ENCODE results near the gene MICAL3.

Gene MICAL3

GRCh38 chr22:17864398-17865182 is 159.8 kb downstream of the MICAL3 start:
- no peak for DNase-seq

- no peak for DNase-seq
Measured at GRCh38 chr22:17862646-17863181, 161.6 kb downstream of the MICAL3 start.

DNA sequence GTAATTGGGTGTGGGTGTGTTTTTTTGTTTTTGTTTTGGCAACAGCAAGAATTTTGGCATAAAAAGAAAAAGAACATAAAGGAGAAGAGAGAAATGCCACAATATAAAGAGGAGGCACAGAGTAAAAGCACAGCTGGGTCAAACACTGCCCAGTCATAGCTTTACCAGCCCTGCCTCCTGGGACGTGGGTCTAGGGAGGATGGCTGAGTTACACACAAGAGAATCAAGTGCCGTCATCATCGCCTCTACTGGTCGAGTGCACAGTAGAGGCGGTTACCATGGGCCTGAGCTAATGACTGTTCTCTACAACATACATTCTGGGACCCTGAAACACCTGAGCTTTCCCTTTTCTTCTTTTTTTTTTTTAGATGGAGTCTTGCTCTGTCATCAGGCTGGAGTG is 162.5 kb downstream of the MICAL3 start:
- DNase-seq: no peak

DNA sequence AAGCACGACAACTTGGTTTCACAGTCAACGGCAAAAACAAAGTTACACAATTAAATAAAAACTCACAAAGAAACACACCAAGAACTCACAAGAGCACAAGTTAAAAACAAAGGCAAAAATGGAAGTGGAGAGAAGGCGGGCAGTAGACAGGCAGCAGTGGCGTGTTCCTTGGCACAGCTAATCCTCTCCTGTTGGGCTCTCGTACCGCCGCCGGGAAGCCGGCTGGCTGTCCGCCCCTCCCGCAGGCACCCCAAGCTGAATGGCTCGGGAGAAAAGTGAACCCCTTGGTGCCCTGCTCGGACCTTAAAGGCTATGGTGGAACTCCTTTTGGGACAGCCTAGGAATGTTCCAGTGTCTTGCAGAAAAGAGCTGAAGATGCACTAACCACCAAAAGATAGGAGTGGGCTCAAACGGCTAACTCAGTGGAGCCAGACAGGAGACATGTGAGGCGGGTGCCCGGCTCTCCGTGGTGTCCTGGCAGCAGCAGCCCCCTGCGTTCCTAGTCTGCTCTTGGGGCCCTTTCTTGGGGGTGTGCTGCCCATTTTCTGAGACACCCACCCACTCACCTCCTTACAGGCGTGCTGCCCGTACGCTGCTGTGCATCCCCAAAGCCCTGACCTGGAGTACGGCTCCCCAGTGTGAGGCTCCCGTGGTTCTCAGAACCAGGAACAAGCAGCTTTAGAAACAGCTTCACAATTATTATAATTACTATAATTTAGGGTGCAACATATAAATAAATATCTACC is 164.0 kb downstream of the MICAL3 start:
- DNase-seq: no peak

DNA sequence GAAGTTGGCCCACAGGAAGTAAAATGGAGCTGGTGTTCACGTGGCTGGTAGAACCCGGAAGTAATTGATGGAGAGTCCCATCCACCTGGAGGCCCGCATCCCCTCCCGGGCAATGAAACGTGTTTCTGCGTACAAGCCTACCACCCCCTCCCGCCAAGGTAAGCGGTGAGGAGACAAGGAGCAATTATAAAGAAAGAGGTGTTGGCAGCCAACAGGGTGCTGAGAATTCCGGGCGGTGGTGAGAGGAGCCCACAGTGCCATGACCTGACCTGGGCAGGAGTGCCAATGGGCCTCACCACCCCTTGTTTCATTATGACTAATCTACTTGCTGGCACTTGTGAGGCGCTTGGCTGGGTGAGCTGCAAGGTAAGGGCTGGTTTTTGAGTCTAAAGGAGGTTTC is 166.3 kb downstream of the MICAL3 start:
- DNase-seq: no peak

GRCh38 chr22:17855572-17856290 is 168.6 kb downstream of the MICAL3 start:
- DNase-seq: no peak

DNA sequence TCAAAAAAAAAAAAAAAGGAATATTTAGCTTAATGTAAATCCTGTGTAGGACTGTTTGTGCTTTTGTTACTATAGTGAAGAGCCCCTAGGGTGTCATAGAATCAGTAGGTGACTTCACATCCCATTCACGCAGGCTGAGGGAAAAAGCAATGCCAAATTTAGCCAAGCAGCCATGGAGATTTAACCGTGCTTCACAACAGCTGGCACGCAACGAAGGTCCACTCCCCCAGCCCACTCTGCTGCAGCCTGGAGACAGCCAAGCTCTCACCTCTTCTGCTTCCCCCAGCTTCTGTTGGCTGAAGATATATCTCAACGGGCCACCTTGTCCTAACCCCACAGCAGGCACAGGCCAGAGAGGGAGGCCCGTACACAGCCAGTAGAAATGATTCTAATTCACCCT is 171.3 kb downstream of the MICAL3 start:
- no peak for DNase-seq

GRCh38 chr22:17851759-17852158 is 172.6 kb downstream of the MICAL3 start:
- DNase-seq: no peak

DNA sequence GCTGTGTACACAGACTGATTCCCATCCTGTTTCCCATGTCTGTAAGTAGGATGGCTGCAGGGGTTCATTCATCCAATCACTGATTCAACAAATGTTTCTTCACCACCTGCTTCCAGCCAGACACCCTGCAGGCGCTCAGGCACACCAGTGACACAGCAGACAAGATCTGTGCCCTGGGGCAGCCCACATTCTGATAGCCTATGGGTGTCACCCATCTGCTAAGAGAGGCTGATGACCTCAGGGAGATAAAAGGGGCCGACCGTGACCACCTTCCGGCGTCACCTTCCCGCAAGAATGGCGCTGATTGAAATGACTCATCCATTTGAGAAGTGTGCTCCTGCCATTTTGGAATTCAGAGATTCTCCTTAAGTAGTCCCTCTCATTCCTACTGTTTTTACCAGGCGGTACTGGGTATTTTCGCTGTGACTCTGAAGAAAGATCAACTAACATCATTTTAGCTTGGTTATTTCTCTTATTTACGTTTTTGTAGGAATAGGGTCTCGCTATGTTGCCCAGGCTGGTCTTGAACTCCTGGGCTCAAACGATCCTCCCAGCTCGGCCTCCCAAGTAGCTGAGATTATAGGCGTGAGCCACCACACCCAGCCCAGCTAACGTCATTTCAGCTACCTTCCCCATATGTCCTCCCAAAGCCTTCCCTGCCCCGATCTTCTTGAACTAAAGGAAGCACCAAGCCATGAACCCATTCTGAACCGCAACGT is 176.8 kb downstream of the MICAL3 start:
- no peak for DNase-seq

- DNase-seq: no peak
Measured at GRCh38 chr22:17846326-17846992, 177.9 kb downstream of the MICAL3 start.

DNA sequence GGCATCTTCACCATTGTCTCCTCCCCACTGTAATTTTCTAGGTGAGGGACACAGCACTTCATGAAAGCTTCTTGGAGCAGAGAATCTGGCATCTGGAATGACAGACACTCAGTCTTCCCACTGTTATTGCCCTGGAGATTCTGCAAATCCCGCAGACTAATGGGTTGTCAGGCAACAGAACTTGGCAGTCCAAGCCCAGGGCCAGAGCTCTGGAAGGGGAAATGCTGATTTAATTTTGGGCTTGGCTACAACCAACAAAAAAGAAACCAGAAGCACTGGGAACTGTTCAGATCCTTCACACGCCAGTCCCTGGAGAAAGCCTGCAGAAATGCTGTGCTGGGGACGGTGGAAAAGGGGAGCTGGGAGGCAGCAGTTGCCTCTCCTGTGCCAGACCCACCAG is 178.6 kb downstream of the MICAL3 start:
- DNase-seq: no peak

DNA sequence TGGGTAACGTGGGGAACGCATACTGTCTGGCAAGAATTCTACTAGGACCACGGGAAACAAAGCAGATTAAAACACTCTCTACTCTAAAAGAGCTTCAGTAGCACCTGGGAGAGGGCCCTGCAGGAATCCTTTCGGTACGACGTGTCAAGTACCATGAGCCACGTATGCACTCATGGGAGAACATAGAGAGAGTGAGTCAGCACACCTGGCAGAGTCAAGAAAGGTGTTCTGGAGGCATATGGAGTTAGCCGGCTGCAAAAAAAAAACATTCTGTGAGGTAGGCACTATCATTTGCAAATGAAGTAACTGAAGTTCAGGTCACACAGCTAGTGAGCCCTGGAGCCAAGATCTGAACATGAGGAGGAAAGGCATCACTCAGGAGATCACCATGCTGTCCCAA is 179.0 kb downstream of the MICAL3 start:
- DNase-seq: no peak

DNA sequence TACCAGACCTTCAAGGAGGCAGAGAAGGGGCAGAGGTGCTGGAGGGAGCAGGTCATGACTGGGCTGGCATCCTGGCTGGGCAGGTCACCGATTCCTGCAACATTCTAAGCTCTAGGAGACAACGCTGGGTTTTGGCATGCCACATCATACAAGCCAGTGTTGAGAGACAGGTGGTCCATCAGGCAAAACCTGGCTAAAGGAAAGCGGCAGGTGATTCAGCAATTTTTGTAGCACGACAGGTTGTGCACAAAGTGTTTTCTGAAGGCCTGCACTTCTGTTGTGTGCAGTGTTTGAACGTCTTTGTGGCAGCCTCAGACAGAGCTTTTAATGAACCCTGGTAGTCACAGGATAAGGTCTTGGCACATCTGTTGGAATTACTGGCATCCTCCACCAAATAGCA is 180.2 kb downstream of the MICAL3 start:
- DNase-seq: no peak

DNA sequence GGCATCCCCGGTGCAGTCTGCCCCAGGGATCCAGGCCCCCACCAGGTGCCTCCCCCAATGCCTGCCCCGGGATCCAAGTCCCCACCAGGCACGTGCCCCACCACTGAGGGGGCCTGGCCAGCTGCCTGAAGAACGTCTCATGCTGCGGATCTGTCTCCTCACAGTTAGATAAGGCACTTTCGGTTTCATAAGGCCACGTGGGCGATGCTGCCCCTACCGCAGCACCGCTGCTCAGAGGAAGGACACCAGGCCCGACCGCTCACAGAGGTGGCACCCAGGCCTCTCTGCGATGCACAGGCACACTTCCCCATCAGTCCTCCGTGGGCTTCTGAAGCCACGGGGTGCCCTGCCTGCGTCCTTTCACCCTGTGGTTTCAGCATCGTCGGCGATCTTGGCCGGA is 182.0 kb downstream of the MICAL3 start:
- DNase-seq: peak; percentile 45

DNA sequence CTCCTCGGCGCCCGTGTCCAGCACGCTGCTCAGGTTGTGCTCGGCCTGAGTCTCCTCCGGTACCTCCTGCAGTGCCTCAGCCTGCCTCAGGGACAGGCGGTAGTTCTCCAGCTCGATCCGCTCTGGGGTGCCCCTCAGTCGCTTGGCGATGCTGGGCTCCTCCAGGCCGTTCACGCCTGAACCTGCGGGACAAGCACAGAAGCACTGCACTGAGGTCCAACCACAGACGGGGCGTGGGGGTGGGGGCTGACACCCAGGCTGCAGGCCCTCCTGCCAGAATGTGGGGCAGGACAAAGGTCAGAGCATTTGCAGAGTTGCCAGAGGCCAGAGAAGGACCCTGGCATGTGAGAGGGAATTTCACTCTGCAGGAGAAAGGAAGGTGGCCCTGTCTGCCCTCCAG is 182.5 kb downstream of the MICAL3 start:
- no peak for DNase-seq

- no peak for DNase-seq
Measured at GRCh38 chr22:17838180-17838865, 186.0 kb downstream of the MICAL3 start.

DNA sequence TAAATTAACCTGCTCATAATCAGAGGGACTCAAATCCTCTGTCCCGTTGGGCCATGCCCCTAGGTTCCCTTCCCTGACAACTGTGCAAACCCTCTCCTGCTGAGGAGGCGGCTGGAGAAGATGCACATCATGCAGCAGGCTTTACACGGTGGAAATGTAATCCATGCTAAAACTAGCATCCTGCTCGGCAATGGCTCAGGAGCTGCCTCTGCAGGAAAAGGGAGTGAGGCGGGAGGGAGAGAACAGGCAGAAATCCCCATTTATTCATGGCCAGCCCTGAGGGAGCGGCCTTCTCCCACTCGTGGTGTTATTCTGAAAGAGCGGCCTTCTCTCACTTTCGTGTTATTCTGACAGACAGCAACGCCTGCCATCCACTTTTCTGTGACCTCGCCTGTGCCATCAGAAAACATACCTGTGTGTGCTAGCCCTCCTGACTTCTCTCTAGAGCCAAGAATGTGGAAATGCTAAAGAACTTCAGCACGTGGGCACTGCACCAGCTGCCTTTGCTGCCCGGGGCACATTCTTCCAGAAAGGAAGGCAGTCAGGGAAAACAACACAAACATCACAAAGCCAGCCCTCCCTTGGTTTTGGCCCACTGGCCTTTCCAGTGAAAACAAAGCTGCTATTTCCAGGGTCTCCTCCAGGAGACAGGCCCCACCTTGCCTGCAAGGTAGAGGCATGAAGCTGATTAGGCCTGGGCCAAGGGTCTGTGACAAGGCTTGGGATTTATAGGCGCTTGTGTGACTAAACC is 187.2 kb downstream of the MICAL3 start:
- no peak for DNase-seq

DNA sequence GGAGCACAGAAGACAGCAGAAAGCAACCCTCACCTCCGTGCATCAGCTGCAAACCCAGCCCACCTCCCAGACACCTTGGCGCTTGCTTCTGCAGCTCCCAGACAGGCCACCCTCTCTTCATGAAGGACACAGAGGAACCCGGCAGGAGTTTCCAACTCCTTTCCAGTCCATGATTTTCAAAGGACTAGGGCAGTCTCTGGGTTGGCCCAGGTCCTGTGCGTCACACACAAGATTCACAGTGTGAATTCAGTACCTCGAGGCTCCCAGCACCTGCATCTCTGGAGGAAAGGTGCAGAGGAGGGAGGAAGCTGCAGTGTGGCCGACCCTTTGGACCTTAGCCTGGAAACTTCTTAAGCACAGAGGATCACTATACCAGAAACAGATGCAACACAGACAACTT is 189.1 kb downstream of the MICAL3 start:
- DNase-seq: no peak

DNA sequence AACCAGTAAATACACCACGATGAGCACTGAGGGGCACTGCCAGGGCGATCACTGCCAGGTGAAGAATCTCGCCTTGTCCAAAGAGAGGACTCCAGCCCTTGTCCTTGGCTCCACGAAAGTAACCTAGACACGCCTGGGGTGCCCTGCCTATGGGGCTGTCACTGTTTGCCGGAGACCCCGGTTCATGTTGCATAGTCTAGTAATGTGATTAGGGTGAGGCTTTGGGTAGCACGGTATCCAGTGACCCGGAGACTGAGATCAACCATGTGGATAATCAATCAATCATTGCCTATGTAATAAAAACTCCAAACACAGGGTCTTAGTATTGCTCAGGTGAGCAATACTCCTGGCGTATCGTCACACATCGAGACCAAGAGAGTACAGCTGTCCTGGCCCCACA is 190.9 kb downstream of the MICAL3 start:
- no peak for DNase-seq

GRCh38 chr22:17832665-17833064 is 191.7 kb downstream of the MICAL3 start:
- DNase-seq: no peak
